EL (cell line): Measurements from ENCODE around the gene ATG4B.
A peak's percentile ranks its signal among the peaks of the same experiment; 100 is the strongest.

Experiments used
- DNase-seq: peaks from one replicate; pipeline ENCODE4 v3.0.0-alpha.2; 2016

The ATG4B gene

DNA sequence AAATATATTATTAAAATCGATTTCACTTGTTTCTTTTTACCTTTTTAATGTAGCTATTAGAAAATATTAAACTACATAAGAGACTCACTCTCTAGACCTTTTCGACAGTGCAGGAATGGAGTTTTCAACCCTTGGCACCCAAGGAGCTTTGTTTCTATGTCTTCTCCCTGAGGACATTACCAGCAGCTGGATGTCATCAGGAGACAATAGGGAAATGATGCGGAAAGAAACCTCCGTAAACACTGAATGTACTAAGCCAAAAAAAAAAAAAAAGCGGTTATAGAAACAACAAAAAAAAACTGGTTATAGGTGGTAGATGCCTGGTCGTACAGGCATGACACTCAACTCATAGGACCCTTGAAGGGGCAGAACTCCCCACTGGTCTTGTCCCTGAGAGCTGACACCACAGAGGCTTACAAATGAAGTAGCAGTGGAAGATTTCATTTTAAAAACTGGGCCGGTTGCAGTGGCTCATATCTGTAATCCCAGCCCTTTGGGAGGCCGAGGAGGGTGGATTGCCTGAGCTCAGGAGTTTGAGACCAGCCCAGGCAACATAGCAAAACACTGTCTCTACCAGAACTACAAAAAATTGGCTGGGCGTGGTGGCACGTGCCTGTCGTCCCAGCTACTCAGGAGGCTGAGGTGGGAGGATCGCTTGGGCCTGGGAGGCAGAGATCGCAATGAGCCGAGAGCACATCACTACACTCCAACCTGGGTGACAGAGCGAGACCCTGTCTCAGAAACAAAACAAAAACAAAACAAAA, 24.3 kb upstream of the ATG4B start:
- DNase-seq = no peak

DNA sequence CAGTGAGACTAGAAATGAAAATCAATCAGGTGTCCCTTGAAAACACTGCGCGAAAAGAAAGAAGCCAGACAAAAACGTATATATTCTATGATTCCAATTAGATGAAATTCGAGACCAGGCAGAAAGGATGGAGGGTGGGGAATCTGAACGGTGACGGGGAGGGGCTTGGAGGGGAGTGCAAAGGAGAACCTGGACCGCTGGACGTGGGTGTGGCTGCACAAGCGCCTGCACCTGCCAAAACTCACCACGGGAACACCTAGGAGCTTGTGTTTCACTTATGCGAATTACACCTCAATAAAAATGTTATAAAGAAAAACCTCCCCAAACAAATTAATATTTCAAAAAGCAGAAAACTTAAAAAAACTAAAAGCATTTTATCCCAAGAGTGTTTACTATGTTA, 22.5 kb upstream of the ATG4B start:
- no peak for DNase-seq

DNA sequence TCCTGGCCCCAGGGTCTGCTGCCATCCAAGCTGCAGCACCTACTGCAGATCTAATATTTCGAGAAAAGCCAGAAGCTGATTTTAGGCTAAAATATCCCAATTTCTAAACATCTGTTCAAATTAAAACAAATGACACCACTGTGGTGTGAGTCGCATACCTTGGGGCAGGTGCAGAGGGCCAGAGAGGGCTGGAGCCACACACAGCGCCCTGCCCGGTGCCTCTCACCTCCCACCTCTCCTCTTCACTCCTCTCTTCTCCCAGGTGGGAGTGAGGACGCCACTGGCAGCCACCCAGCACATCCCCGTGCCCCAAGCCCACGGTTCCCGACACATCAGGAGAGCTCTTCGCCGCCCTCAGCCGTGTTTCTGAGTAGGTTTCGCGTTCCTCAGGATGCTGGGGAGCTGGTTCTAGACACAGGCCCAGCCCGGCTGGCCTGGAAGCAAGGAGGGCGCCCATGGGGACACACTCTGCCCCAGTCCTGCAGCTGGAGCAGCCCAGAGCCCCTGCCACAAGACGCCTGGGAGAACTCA, 21.9 kb upstream of the ATG4B start:
- no peak for DNase-seq

DNA sequence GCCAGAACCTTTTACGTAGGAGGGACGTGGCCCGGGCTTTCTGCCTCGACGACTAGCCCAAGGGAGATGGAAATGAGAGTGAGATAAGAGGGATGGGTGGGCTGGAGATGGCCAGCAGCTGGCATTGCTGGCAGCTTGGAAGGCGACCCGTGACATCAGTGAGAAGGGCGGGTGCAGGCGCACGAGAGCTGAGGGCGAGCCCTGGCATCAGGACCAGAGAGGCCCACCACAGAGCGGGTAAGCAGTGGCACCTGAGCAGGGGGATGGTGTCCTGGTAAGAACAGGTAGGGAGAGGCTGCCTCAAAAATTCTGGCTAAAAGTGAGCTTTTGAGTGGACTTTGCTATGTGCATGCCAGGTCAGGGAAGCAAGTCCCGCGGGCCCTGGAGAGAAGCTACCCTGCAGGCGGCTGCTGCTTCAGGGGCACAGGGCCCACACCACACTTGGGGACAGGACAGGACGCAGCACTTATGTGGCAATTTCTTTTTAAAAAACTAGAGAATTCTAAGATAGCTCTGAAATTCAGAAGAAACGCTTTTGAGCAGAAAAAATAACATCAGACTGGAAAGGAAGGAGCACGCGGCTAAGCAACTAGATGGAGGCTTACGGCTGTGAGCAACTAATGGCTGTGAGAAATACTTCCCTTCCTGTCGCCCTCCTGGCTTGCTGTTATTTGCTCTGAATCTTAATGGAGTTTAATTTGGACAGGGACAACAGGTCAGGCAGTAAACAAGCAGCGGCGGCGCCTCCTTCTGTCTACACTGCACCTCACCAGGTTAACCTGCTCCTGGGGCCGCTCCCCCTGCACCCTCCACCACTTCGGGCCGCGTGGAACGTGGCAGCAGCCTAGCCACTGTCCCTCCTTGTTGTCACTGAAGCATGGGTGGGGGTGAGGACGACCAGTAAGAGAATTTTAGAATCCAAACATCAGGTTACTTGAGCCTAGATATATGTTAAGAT, 21.0 kb upstream of the ATG4B start:
- no peak for DNase-seq

DNA sequence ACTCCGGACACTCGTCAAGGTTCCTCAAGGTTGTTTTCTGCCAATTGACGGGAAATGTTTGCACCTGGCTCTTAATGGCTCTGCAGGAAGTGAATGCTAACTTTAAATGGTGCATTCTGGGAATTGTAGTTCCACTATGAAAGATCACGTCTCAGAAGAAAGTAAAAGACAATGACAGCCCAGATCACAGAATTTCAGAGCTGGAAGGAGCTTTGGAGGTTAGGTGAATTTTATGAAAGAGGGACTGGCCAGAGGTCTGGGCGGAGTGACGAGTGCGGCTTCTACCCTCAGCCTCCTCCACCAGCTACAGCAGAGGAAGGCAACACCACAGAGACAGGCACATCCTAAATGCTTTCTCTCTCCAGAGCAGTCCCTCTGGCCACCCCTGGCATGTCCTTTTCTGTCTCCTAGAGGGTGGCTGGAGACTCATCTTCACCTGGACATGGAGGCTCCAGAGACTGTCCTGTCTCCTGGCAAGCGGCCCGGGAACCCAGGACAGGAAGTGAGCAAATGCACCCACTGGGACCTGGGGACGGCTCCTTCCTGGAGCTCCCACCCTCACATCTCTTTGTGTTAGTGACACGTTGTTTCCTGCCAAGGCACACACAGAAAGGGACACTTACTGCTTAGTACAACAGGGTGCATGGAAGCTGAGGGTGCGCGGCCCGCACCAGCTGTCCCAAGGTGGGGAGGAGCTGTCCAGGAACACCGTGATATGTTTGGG, 19.9 kb upstream of the ATG4B start:
- DNase-seq = no peak

DNA sequence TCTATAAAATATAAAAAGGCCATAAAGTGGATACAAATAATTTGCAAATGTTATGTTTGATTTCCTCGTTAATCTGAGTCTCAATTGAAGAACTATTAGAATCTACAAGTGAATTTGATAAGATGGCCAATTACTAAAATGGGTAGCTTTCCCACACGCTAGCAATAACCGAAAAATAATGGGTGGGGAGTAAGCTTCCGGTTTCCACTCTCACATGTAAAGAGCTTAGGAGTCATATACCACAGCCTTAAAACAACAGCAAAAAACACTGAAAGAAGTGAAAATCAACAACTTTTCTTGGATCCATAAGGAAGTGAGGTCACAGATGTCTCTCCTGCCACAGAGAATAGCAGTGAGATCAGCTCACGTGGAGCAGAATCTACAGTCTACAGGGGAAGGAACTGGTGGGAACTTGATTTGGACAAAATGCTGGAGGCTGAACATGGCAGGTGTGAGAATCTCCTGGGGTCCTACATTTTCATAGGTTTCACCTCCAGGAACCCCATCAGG, 19.1 kb upstream of the ATG4B start:
- no peak for DNase-seq

DNA sequence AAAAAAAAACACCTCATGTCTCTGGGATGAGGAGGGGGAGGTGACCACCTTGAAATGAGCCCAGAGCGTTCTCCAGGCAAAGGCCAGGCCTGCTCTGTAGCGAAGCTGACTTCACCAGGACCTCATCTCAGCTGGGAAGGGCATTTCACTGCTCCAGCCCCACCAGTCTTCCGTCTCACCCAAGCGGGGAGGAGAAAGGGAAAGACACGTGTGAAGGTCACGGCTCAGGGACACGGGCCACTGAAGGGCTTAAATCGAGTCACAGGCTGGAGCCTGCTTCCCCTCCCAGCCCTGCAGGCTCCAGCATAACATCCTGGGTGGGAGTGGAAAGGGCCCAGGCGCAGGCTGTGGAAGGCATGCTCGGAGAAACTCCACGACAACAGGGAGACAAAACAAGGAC, 18.7 kb upstream of the ATG4B start:
- DNase-seq = no peak

DNA sequence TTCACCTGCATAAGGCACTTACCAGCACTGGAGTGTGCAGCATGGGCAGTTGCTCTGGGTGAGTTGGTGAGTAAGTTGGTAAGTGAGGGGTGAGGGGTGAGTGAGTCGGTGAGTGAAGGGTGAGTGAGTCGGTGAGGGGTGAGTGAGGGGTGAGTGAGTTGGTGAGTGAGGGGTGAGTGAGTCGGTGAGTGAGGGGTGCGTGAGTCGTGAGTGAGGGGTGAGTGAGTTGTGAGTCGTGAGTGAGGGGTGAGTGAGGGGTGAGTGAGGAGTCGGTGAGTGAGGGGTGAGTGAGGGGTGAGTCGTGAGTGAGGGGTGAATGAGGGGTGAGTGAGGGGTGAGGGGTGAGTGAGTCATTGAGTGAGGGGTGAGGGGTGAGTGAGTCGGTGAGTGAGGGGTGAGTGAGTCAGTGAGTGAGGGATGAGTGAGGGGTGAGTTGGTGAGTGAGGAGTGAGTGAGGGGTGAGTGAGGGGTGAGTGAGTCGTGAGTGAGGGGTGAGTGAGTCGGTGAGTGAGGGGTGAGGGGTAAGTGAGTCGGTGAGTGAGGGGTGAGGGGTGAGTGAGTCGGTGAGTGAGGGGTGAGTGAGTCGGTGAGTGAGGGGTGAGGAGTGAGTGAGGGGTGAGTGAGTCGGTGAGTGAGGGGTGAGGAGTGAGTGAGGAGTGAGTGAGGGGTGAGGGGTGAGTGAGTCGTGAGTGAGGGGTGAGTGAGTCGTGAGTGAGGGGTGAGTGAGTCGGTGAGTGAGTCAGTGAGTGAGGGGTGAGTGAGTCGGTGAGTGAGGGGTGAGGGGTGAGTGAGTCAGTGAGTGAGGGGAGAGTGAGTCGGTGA, 17.7 kb upstream of the ATG4B start:
- DNase-seq = no peak

DNA sequence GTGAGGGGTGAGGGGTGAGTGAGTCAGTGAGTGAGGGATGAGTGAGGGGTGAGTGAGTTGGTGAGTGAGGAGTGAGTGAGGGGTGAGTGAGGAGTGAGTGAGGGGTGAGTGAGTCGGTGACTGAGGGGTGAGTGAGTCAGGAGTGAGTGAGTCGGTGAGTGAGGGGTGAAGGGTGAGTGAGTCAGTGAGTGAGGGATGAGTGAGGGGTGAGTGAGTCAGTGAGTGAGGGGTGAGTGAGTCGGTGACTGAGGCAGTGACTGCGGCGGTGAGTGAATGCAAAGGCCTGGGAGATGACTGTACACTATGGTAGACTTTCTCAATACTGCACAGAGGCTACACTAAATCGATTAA, 17.1 kb upstream of the ATG4B start:
- peak; percentile 17 for DNase-seq

DNA sequence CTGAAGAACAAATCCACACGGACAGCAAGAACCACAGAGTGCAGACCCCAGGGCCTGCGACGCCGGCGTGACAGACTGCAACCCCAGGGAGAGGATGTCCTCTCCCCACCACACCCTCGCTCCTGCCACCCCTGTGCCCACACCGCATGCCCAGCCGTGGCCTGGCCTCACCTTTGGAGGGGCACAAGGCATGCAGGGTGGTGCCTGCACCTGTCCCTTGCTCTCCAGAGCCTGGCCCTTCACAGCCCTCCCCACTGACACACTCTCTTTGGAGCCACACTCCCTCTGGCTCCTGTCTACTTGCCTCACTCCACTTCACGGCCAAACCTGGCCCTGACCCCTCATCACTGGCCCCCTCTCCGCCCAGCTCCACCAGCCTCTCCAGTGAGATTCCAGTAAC, 9.8 kb upstream of the ATG4B start:
- no peak for DNase-seq

DNA sequence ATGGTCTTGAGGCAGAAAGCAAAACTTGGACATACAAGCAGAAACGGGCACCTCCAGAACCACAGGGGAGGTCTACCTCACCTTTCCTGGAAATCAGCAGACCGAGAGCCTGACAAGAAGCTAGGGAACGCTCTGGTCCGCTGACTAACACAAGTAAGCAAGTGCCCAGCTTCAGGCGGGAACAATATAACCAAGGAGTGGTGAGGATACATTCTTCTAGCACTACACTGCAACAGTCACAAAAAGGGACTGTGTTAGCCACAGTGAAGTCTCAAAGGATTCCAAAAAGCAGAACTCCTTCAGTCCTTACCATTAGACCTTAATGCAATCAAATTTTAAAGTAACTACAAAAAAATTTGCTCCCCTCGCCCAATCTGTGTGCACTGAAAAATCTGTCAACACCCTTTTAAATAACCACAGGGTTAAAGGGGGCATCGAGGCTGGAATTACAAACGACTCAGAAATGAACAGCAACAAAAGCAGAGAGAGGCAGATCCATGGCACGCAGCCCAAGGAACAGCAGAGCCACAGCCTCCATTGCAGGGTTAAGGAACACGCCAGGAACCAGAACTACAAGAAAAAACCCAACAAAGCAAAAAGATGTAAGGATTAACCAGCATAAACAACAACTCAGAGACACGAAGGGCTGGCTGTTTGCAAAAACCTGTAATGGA, 7.6 kb upstream of the ATG4B start:
- DNase-seq = peak; percentile 33

DNA sequence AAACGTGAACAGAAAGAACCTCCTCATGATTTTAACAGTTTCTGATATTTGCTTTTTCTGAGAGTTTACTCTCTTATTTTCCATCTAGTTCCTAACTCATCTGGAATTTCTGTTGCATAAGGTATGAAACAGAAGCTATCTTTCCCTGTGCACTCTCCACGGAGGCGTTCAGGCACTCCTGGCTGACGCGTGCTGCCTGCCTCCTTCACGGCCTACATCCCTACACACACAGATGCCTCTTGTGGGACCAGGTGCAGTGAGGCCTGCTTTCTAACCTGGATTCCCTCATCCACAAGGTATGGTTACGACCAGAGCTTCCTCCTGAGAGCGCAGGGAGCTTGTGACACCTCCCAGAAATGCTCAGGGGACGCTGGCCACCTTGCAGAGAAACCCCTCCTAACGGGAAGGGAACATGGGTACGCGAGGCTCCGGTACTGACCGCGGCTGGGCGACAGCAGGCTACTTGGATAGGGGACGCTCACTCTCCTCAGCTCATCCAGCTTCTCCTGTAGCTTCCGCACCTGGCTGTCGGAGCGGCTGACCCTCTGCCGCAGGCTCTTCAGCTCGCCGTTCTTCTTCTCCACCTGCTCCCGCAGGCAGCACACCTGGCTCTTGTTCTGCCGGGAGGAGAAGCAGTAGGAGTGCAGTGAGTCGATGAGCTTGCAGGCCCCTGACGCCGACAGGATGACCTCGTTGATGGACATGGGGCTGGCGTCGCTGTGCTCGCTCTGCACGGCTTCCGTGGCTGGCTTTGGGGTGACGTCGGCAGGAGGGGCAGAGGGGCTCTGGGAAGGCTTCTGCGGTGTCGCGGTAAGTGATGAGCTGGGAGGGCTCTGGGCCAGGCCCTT, 4.8 kb upstream of the ATG4B start:
- no peak for DNase-seq

DNA sequence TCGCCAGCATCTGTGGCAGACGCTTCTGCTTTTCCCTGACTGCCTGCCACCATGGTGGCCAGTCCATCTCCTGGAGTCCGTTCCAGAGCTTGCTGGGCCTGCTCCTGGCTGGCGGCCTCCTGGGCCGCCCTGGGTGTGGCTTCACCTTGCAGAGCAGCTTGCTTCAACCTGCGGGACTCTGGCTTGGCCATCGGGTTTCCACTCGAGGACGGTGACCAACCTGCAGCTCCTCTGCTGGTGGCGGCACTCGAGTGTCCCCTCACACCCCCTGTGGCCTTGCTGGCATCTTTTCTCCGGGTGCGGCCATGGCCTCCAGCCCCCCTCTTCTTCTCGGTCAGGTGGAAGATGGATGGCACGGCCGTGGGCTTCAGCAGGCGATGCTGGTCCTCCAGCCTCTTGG, 3.9 kb upstream of the ATG4B start:
- no peak for DNase-seq

DNA sequence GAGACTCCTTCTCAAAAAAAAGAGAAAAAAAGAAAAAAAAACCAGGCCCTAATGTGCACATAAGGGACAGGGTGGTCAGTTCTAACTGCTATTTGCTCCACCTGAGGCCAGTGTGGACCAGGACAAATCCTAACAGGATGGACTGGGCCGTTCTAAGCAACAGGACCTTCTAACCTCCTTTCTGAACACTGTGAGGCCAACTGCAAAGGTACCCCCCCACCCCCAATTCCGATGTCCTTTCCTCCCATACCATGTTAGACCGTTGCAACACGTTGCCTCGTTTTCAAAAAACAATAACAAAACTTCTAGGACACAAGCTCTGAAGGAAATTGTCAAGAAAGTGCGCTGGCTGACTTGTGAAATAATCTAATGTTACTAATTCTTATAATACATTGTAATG, 1.7 kb upstream of the ATG4B start:
- no peak for DNase-seq

DNA sequence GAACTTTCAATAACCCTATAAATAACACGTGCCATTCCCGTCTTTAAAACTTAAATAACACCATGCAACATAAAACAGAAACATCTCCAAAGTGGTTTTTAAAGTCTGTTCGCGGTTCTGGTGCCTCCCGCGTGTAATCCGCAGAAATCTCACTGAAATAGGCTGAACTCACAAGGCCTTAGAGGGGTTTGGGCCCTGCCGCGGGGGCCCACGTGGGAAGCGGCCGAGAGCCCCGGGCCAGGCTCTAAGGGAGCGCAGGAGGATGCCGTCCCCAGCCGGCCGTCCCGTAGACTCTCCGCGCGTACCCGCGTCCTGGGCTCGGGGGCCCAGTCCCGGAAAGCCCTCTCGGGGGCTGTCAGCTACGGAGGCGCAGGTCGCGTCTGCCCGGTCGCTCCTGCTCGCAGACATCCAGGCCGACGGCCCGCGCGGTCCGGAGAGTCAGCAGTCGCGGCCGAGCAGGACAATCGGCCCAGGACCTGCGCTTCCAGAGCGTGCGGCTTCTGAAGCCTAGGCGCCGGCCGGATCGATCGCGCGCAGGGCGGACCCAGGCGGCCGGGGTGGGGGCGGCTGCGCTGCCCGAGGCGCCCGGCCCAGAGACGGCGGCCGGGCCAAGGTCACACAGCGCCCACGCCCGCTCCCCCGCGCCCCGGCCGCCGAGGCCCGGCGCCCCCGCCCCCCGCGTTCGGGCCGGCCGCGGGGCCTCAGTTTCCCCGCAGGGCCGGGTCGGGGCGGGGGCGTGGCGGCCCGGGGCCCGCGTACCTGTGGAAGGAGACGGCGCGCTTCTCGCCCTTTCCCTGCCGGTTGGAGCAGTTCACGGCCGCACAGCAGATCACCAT, 1.1 kb upstream of the ATG4B start:
- peak; percentile 49 for DNase-seq

DNA sequence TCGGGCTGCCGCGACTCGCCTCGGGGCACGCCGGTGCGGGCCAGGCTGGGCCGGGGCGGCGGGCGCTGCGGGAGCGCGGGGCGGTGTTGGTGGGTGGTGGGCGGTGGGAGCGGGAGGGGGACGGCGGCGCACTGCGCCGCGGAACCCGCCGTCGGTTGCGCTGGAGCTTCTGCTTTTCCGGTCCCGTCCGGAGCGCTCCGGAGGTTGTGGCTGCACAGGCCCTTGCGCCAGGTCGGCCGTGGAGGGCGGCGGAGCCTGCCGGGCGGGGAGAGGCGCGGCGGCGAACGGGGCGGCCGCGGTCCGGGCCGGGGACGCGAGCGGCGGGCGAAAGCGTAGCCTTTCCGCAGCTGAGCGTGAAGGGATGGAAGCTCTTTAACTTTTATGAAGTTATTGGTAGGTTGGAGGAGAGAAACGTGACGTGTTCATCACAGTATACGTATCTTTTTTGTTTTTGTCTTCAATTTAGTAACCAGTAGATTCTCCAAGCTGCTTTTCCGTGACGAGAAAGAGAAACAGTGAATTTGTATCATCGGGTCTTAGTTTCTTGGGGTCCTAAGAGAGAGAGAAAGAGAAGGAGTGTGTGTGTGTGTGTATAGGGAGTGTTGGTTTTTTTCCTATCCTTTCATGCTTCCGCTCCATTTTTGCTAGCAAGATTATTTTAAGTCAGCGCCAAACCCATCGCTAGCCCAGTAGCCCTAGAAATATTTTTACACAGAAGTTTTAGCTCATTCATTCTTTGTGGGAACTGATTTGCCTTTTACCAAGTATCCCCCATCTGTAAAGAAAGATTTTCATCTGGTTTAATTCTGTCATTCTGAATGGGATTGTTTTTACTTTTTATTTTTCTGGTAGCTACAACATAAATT, 535 bp downstream of the ATG4B start:
- DNase-seq = peak; percentile 41

DNA sequence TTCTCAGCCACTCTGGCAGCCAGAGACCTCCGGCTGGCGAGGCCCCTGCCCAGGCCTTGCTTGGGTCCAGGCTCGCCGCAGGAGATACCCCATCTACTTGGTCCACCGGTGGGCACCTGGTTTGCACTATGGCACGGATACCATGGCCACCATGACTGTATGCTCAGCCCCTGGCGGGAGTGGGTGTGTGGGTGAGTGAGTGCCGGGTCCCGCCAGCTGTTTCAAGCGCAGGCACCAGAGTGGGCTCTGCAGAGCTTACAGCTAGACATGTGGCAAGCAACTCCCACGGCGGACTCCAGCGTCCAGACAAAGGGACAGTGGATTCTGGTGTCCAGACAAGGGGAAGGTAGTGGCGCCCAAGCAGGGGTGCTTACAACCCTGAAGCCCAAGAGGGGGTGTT, 1.4 kb downstream of the ATG4B start:
- DNase-seq = no peak

DNA sequence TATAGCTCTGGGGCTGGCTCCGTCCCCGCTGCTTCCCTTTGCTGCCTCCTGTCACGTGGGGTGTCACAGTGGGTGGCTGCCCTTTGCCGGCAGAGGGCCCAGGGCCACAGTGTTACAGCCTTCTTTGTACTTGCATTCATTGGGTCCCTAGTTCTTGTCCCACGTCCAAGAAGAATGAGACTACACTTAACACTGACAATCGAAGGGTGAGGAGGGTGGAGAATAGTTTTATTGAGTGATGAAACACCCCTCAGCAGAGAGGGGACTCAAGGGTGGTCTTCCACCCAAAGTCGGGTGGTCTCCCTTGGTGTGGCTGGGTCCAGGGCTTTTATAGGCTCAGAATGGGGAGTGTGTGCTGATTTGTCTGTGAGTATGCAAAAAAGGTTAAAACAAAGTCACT, 1.9 kb downstream of the ATG4B start:
- no peak for DNase-seq
